Measurements from ENCODE around the gene PRSS35.

PRSS35 gene

GRCh38 chr6:83511901-83512681 lies at the start of gene PRSS35:
Gene PRSS35 (plus strand): TSS chr6:83512534. CDS start chr6:83523442, 10,908 bp downstream.
- H3K4me1 ChIP-seq (ENCODE audit: insufficient read depth, low read length, poor library complexity, severe bottlenecking), result no peaks in the 10 kb centered on the region
- no peaks in the 10 kb centered on the region for H3K9me3 ChIP-seq (ENCODE audit: insufficient read depth, low read depth, low read length)
- H3K9ac ChIP-seq (ENCODE audit: low read depth, low read length, poor library complexity, severe bottlenecking), result no peak within 1 kb of the TSS
- H3K9me2 ChIP-seq (replicated peaks; ENCODE audit: low read depth, low read length), result no peaks in the 10 kb centered on the region
- H4K20me1 ChIP-seq (ENCODE audit: insufficient read depth, low read length, poor library complexity, severe bottlenecking), result no peaks in the 10 kb centered on the region
- H3K27me3 ChIP-seq (ENCODE audit: insufficient read depth, low read length, poor library complexity, severe bottlenecking), result no peaks in the 10 kb centered on the region
- no peaks in the 10 kb centered on the region for H3K79me2 ChIP-seq (ENCODE audit: insufficient read depth, low read length)
- H3K36me3 ChIP-seq (ENCODE audit: insufficient read depth, low read length), result no peaks in the 10 kb centered on the region
- no peak for TF ChIP-seq EZH2phosphoT487 (IDR thresholded peaks at IDR 0.05; ENCODE audit: borderline replicate concordance)
- no peak for TF ChIP-seq CTCF (conservative IDR thresholded peaks at IDR 0.05; ENCODE audit: low read length)
- H3K4me3 ChIP-seq (ENCODE audit: low read length, poor library complexity, severe bottlenecking), result no peak within 1 kb of the TSS
- H3F3A ChIP-seq (ENCODE audit: low read depth), result no peaks in the 10 kb centered on the region
- no peak within 1 kb of the TSS for H3K4me2 ChIP-seq (ENCODE audit: low read depth, low read length, poor library complexity, severe bottlenecking)
- no peak within 1 kb of the TSS for H2AFZ ChIP-seq (ENCODE audit: low read length)

DNA sequence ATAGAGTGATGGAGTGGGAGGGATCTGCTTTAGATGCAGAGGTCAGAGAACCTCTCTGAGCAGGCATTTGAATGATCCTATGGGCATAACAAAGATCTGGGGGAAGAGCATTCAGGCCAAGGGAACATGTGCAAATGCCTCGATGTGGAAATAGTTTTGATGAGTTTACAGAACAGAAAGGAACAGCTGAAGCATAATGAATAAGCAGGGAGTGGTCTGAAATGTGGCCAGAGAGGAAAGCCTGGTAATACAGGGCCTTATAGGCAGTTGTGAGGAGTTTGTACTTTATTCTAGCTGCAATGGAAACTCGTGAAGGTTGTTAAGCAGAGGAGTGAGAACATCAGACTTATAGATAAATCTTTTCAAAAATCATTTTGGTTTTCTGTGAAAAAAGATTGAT lies 48.4 kb upstream of the PRSS35 start:
- no peaks in the 10 kb centered on the region for H3K9me2 ChIP-seq (replicated peaks; ENCODE audit: low read depth, low read length)
- H3K4me1 ChIP-seq (ENCODE audit: insufficient read depth, low read length, poor library complexity, severe bottlenecking), result no peaks in the 10 kb centered on the region
- no peaks in the 10 kb centered on the region for H3K27me3 ChIP-seq (ENCODE audit: insufficient read depth, low read length, poor library complexity, severe bottlenecking)
- no peaks in the 10 kb centered on the region for H3K36me3 ChIP-seq (ENCODE audit: insufficient read depth, low read length)
- H3K9me3 ChIP-seq (ENCODE audit: insufficient read depth, low read depth, low read length), result no peaks in the 10 kb centered on the region
- H3F3A ChIP-seq (ENCODE audit: low read depth), result no peaks in the 10 kb centered on the region
- H3K79me2 ChIP-seq (ENCODE audit: insufficient read depth, low read length), result no peaks in the 10 kb centered on the region
- H2AFZ ChIP-seq (ENCODE audit: low read length), result no peak overlapping the region
- no peak overlapping the region for H3K4me3 ChIP-seq (ENCODE audit: low read length, poor library complexity, severe bottlenecking)
- H3K9ac ChIP-seq (ENCODE audit: low read depth, low read length, poor library complexity, severe bottlenecking), result no peak overlapping the region
- no peak overlapping the region for H3K4me2 ChIP-seq (ENCODE audit: low read depth, low read length, poor library complexity, severe bottlenecking)
- no peaks in the 10 kb centered on the region for H4K20me1 ChIP-seq (ENCODE audit: insufficient read depth, low read length, poor library complexity, severe bottlenecking)
- TF ChIP-seq EZH2phosphoT487 (IDR thresholded peaks at IDR 0.05; ENCODE audit: borderline replicate concordance) (no peak), CTCF (conservative IDR thresholded peaks at IDR 0.05; ENCODE audit: low read length) (no peak)

DNA sequence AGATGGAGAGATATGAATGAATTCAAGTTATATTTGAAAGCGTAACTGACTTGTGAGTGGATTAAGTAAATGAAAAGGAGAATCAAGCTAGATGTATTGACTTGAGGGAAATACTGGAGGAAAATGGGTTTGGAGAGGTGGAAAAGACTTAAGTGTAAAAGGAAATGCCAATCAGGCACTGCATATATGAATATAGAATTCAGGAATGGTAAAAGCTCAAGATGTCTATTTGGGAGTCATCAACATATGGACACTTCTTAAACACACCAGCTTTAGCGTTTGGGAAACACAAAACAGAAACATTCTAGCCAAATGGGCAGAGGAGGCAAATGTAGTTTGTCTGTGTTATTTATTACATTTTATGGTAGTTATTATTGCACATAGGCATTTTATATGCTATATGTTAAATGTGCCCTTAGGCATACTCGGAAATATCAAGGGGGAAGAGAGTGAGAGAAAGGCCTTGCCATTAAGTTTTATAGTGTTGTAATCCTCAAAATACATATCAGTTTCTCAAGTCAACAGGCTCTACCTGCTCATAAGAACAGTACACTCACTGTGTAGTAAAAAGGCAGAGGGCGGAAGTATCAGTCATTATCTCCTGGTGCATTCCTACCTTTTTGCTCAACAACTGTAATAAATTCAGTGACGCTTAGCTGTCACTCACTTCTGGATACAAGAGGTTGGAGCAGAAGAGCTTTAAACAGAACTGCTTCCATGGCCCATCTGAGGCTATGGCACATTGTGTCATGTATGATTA lies 47.8 kb upstream of the PRSS35 start:
- Histone ChIP-seq H3K9me3 (ENCODE audit: insufficient read depth, low read depth, low read length) (no peaks in the 10 kb centered on the region), H3K27me3 (ENCODE audit: insufficient read depth, low read length, poor library complexity, severe bottlenecking) (no peaks in the 10 kb centered on the region), H3K4me1 (ENCODE audit: insufficient read depth, low read length, poor library complexity, severe bottlenecking) (no peaks in the 10 kb centered on the region), H3F3A (ENCODE audit: low read depth) (no peaks in the 10 kb centered on the region), H3K79me2 (ENCODE audit: insufficient read depth, low read length) (no peaks in the 10 kb centered on the region), H3K36me3 (ENCODE audit: insufficient read depth, low read length) (no peaks in the 10 kb centered on the region), H3K9me2 (replicated peaks; ENCODE audit: low read depth, low read length) (no peaks in the 10 kb centered on the region), H3K4me2 (ENCODE audit: low read depth, low read length, poor library complexity, severe bottlenecking) (no peak overlapping the region), H2AFZ (ENCODE audit: low read length) (no peak overlapping the region), H4K20me1 (ENCODE audit: insufficient read depth, low read length, poor library complexity, severe bottlenecking) (no peaks in the 10 kb centered on the region), H3K9ac (ENCODE audit: low read depth, low read length, poor library complexity, severe bottlenecking) (no peak overlapping the region), H3K4me3 (ENCODE audit: low read length, poor library complexity, severe bottlenecking) (no peak overlapping the region)
- TF ChIP-seq EZH2phosphoT487 (IDR thresholded peaks at IDR 0.05; ENCODE audit: borderline replicate concordance) (no peak), CTCF (conservative IDR thresholded peaks at IDR 0.05; ENCODE audit: low read length) (no peak)

All from Loucy (cell line).